Measurements from ENCODE around the gene EIPR1. TPM values are rescaled to one million over a fixed set of nuclear protein-coding genes. Genes with fewer than 3 reads are reported as not detected.

The EIPR1 gene
- total and polyA plus RNA-seq, 2 experiments from 2014 or later = 17.4 to 46.3 TPM

DNA sequence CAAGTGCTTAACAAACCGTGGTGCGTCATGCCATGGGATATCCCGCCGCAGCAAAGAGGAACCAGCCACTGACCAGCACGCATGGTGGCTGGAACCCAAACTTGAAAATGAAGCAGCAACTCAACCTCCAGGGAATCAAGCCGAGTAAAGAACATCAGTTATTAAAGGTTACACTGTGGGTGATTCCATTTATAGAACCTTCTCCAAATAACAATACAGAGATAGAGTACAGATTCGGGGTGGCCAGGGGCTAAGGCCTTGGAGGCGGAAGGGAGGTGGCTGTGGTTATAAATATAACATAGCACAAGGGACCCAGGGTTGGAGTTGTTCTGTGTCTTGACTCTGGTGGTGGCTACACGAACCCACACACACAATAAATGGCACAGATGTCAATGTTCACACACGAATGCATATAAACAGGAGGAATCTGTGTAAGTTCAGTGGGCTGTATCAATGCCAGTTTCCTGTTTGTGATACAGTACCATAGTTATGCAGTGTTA, 123.1 kb downstream of the EIPR1 start (continued):
- TF ChIP-seq ZNF462 (CRISPR knock-in tag; IDR thresholded peaks at IDR 0.05) = no peak
- TF ChIP-seq CREB1 (CRISPR knock-in tag; IDR thresholded peaks at IDR 0.05; ENCODE audit: low read depth) = no peak
- no peak for TF ChIP-seq POLR2AphosphoS5 (IDR thresholded peaks at IDR 0.05; ENCODE audit: low read depth)

DNA sequence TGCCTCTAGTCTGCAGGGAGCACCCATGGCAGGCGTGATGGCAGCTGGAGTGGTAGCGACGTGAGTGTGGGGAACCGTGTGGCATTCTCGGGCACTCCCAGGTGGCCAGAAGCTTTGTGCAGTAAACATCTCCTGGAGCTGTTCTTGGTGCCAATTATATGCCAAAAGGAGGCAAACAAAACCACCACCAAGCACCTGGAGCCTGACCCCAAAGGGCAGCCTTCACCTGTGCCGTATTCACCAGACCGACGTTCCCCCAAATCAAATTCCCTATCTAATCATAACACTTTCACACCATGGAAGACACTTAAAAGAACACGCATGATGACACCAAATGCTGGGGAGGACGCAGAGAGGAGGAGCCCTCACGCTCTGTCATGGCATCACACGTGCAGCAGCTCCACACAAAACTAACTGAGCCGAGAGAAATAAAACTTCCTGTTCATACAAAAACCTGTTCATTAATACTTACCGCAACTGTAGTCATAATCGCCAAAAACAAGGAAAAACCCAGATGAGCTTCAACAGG, 123.6 kb downstream of the EIPR1 start:
- Histone ChIP-seq H3K4me2 (no peak overlapping the region), H3K9me2 (ENCODE audit: insufficient read depth) (no peaks in the 10 kb centered on the region), H3F3A (replicated peaks; ENCODE audit: low read depth) (no peaks in the 10 kb centered on the region), H4K20me1 (replicated peaks; ENCODE audit: insufficient read depth) (peaks cover 8% of the 10 kb centered on the region), H2AFZ (no peak overlapping the region), H3K36me3 (ENCODE audit: insufficient read depth) (peaks cover 9% of the 10 kb centered on the region; the same call in 1 of the 2 replicates), H3K79me2 (replicated peaks; ENCODE audit: insufficient read depth) (peaks cover 4% of the 10 kb centered on the region; the same call in 1 of the 2 replicates), H3K4me1 (ENCODE audit: insufficient read depth) (no peaks in the 10 kb centered on the region), H3K27ac (ENCODE audit: low read depth) (no peak overlapping the region), H3K27me3 (ENCODE audit: insufficient read depth) (no peaks in the 10 kb centered on the region), H3K4me3 (no peak overlapping the region)
- Mint-ChIP-seq H3K36me3 (ENCODE audit: low read depth) (peaks cover 38% of the 10 kb centered on the region), H3K27ac (no peak overlapping the region), H3K27me3 (ENCODE audit: insufficient read depth, low read depth, poor library complexity) (peaks cover 4% of the 10 kb centered on the region), H3K9me3 (peaks cover 26% of the 10 kb centered on the region), H3K4me1 (peaks cover 12% of the 10 kb centered on the region; the same call in 2 of the 3 replicates), H3K4me3 (no peak overlapping the region)
- TF ChIP-seq NANOG (IDR thresholded peaks at IDR 0.05; ENCODE audit: borderline replicate concordance) = no peak
- no peak for TF ChIP-seq ZNF331 (CRISPR knock-in tag; IDR thresholded peaks at IDR 0.05; ENCODE audit: low read depth)
- no peak for TF ChIP-seq ZNF114 (CRISPR knock-in tag; IDR thresholded peaks at IDR 0.05)
- no peak for TF ChIP-seq ETS1 (IDR thresholded peaks at IDR 0.05)
- TF ChIP-seq CTCF (conservative IDR thresholded peaks at IDR 0.05; ENCODE audit: low read depth in 2 of 2) = no peak
- TF ChIP-seq POLR2AphosphoS5 (IDR thresholded peaks at IDR 0.05; ENCODE audit: low read depth) = no peak
- no peak for TF ChIP-seq REST (IDR thresholded peaks at IDR 0.05; ENCODE audit: unreplicated experiment)
- TF ChIP-seq EZH2 (IDR thresholded peaks at IDR 0.05; ENCODE audit: low read depth, unreplicated experiment) = no peak
- no peak for TF ChIP-seq JUNB (IDR thresholded peaks at IDR 0.05; ENCODE audit: unreplicated experiment)
- ATAC-seq = no peak
- DNase-seq (ENCODE audit: low spot score) = no peak
